Activated naive CD4-positive, alpha-beta T cell treated with anti-CD3 and anti-CD28 coated beads, Interleukin-2, amount 50 U/mL, for 16 hours (primary cell): ENCODE measurements around the gene WHRN.

Source experiments
- DNase-seq: peaks from one replicate; pipeline ENCODE4 v3.0.0-alpha.2; 2020

WHRN gene

GRCh38 chr9:114446036-114446435 lies 59.2 kb downstream of the WHRN start:
- no peak for DNase-seq

GRCh38 chr9:114445616-114446015 lies 59.7 kb downstream of the WHRN start:
- DNase-seq, result no peak

DNA sequence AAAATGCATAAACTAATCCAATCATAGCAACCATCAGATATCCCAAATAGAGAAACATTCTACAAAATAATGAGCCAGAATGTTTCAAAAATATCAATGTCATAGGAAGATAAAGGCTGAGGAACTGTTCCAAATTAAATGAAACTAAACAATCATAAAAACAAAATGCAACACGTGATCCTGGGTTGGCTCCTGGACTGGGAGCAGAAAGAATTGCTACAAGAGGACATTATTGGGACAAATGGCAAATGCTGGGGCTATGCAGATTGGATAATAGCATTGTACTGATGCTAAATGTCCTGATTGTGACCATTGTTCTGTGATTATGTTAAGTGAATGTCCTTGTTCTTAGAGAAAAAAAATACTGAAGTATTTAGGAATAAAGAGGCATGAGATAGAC lies 63.3 kb downstream of the WHRN start:
- no peak for DNase-seq

DNA sequence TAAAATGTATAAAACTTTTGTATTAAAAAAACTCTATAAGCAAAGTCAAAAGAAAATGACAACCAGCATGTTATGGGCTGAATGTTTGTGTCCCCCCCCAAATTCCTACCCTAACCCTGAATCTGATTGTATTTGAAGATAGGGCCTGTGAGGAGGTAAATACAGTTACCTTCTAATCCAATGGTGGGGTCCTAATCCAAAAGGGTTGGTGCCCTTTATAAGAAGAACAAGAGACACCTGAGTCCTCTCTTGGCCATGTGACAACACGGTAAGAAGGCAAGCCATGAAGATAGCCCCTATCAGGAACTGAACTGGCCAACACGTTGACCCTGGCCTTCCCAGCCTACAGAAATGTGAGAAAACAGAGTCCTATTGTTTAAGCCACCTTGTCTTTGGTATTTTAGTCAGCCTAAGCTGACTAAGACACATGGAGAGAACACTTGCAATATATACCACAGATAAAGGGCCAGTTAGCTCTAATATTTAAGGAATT lies 67.8 kb downstream of the WHRN start:
- no peak for DNase-seq

DNA sequence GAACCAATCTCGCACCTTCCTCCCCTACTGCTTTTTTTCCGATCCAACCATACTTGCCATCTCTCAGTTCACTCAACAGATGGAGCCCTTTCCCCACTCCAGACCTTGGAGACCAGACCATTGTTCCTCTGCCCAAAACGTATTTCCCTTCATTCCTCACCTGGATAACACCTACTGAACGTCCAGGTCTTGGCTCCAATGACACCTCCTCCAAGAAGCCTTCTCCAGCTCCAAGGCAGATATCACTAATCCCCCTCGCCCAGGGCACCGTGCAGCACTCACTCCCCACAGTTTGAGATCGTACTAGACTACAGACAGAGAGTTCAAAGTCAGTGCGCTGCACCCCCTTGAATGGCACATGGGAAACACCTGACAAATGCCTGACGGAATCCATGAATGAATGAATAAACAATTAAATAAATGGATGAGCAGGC lies 70.4 kb downstream of the WHRN start:
- no peak for DNase-seq

- no peak for DNase-seq
Measured at GRCh38 chr9:114433720-114434255, 71.5 kb downstream of the WHRN start.

DNA sequence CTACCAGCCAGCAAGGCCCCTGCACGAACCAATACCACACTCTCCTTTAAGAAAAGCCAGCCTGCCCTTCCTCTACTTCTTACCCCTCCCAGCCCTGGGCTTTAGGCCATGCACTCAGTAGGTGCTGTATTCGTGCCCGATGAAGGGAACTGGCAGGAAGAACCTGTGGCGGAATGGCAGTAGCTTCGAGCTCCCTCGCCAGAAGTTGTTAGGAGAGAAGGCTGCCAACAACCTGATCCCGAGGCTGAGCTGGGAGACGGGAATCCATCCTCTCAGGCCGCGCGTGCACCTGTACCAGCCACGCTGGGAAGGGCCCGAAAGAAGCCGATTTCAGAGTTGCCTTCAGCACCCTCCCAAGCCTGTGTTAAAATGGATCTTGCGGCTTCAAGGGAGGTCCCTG lies 72.2 kb downstream of the WHRN start:
- no peak for DNase-seq

DNA sequence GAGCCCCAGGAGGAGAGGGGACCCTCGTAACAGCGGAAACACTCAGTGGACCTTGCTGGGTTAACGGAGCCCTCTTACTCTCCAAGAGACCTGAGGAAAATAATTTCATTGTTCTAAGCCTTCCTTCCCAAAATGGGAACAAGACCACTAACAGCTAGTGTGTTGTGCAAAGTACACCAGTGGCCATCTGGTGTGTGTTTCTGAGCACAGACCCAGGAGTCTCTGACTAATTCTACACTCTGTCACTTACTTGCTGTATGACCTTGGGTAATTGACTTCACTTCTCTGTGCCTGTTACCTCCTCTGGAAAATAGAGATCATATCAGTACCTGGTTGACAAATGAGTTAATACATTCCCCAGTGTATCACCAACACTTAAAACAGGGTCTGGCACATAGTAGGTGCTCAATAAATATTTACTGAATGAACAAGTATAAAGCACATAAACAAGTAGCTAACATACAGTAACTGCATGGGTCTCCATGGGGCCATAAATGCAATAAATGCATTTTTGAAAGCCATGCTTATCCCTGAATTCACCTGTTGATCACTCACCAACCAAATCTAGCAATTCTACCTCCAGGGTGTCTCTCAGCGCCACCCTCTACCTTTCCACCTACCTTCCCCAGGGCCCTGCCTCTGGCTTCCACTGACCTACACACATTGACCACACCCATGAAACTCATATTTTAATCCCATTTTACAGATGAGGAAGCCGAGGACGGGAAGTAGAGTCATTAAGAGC lies 72.8 kb downstream of the WHRN start:
- no peak for DNase-seq

DNA sequence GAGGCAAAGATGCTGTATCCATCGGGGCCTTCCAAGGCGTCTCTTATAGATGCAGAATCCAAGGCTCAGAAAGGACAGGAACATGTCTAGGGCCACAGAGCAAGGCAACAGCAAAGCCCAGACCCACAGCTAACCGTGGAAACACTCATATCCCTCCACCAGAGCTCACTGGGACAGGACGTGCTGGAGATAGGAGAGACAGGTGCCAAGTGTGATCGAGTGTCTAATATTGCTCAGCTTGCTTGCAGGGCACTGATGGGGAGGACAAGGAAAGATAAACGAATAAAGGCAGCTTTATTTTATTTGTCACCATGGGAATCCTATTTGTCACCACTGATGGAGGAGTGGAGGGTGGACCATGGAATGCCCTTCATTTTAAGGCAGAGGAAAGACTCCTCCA lies 73.5 kb downstream of the WHRN start:
- DNase-seq, result no peak

- no peak for DNase-seq
Measured at GRCh38 chr9:114431003-114431402, 74.3 kb downstream of the WHRN start.

DNA sequence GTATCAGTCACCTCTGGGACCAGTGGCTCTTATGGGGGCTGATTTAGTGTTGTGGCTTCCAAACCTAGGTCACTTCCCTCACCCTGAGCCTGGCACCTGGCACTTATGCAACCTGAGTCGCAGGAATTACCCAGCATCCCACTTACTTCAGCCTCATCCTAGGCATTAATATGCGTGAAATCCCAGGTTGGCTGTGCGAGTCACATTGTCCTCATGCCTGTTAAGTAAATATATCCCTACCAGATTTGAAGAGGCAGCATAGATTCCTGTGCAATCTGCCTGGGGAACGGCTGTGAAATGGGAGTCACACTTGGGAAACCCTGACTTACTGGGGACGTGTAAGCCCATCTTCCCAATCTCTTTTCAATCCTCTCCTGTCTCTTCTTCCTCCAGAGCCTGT lies 74.8 kb downstream of the WHRN start:
- DNase-seq, result no peak

GRCh38 chr9:114429488-114429887 lies 75.8 kb downstream of the WHRN start:
- DNase-seq, result no peak

DNA sequence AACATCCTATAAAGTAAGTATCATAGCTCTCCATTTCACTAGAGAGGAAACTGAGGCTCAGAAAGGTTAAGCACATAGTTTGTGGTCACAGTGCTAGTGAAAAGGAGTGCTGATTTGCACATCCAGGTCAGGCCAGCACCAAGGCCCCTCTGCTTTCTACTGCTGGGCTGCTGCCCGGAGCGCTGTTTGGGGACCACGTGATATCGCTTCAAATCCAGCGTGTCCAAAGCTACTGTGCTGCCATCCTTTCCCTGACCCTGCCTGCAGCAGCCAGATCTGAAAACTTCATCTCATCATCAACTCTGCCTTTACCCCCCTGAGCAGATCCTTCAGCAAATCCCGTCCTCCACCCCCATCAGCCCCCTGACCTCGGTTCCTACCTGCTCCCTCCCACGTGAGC lies 76.8 kb downstream of the WHRN start:
- no peak for DNase-seq

DNA sequence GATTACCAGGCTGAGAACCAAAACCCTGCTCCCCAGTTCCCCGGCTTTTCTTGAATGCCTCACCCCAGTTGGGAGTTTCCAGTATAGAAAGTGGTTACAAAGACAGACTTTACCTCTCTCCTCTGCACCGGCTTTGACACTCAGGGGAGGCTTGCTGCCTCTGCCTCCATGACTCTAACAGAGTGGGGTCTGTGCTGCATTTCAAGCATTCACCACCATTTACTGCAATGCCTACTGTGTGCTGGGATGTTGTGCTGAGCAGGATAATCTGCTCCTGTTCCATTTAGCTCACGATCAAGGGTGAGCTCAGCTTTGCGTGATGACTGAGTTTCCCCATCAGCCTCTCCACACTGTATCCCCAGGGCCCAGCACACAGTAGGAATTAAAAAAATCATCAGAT lies 77.6 kb downstream of the WHRN start:
- no peak for DNase-seq

GRCh38 chr9:114426046-114426948 lies 79.0 kb downstream of the WHRN start:
- DNase-seq, result no peak

GRCh38 chr9:114425126-114425525 lies 80.1 kb downstream of the WHRN start:
- DNase-seq, result no peak

- no peak for DNase-seq
Measured at GRCh38 chr9:114424126-114424525, 81.1 kb downstream of the WHRN start.

DNA sequence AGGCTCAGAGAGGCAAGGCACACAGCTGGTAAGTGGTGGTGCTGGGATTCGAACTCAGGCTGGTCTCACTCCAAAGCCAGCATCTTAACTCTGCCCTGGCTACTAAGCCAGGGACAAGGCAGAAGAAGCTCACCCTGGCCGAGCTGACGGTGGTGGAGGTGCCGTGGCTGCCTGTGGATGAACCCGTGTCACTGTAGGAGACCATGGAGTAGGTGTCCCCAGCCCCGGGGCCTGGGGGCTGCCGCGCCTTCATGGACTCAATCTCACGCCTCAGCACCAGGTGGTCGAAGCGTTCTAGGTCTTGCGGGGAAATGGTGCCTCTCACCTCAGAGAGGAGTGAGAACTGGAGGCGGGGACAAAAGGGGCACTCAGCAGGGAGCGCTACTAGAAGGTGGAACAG lies 82.1 kb downstream of the WHRN start:
- no peak for DNase-seq

DNA sequence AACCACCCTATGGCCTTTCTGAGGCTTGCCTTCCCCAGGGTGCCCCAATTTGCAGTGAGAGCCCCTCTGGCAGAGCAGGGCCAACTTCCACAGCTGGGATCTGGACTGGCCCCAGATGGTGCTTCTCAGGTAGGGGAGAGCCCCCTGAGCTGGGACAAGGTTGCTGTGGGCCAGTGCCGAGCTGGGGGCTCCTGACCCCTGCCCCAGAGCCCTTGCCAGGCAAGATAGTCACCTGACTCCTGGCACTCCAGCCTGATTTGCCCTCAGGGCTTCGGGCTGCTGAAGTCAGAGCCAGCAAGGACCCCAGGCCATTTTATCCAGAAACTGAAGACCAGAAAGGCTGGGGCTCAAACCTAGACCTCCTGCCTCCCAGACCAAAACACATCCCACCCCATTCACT lies 84.1 kb downstream of the WHRN start:
- DNase-seq, result no peak

DNA sequence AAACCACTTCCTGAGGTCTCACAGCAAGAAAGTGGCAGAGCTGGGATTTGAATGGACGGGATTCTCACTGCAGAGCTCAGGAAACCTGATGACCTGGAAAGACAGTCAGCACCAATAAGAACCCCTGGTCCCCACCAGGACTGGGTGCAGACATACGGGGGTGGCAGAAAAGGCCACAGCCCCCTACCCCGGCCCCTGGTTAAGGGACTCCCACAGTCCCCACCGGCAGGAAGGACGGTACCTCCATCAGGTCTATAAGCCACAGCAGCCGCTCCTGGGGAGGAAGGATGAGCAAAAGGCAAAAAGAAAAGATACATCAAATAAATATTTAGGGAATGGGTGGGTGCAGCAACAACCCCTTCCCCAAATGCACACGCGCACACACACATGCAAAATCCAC lies 85.5 kb downstream of the WHRN start:
- DNase-seq, result no peak

GRCh38 chr9:114418053-114418452 lies 87.2 kb downstream of the WHRN start:
- no peak for DNase-seq

- no peak for DNase-seq
Measured at GRCh38 chr9:114417511-114417910, 87.8 kb downstream of the WHRN start.

- no peak for DNase-seq
Measured at GRCh38 chr9:114416906-114417305, 88.4 kb downstream of the WHRN start.

DNA sequence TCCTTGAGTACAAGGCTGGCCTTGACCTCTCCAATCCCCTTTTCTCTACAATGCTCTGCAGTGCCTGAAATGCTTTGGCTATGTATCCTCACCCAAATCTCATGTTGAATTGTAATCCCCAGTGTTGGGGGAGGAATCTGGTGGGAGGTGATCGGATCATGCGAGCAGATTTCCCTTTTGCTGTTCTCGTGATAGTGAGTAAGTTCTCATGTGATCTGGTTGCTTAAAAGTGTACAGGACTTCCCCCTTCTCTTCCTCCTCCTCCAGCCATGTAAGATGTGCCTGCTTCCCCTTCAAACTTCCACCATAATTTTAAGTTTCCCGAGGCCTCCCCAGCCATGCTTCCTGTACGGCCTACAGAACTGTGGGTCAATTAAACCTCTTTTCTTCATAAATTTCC lies 89.0 kb downstream of the WHRN start:
- no peak for DNase-seq
